OCI-LY3 (cell line): ENCODE data around the gene PIK3C2G.

ENCODE experiments used
- H2AFZ ChIP-seq: fragments of 200-600, 300-600 bp; shearing (Covaris generic); 2 replicates; pipeline ENCODE4 v1.6.0; 2014; ENCODE audit warnings: antibody characterized with exemption, low read depth, low read length
- H3K27ac ChIP-seq: fragments of 200-600, 300-600 bp; sonication (generic); 2 replicates; pipeline ENCODE4 v1.5.1; 2014; ENCODE audit warnings: mild to moderate bottlenecking, low read length, moderate library complexity, mixed read lengths
- H3K27me3 ChIP-seq: fragments of 200-600, 300-600 bp; sonication (generic); 2 replicates; pipeline ENCODE4 v1.6.1; 2014; ENCODE audit warnings: low read depth, low read length, mixed read lengths
- H3K36me3 ChIP-seq: fragments of 200-600, 300-600 bp; sonication (generic); replicated peaks from 2 replicates; pipeline ENCODE3; 2014; ENCODE audit warnings: low read depth, low read length, mixed read lengths
- H3K4me1 ChIP-seq: fragments of 300-600, 200-600 bp; sonication (generic); 2 replicates; pipeline ENCODE4 v1.6.1; 2014; ENCODE audit warnings: low read length, mixed read lengths
- H3K4me2 ChIP-seq: fragments of 200-600, 300-600 bp; sonication (generic); 2 replicates; pipeline ENCODE4 v1.6.1; 2014; ENCODE audit warnings: low read length, mixed read lengths
- H3K4me3 ChIP-seq: fragments of 300-600, 200-600 bp; sonication (generic); 2 replicates; pipeline ENCODE4 v1.5.1; 2014; ENCODE audit warnings: antibody characterized with exemption, mild to moderate bottlenecking, low read length, moderate library complexity
- H3K79me2 ChIP-seq: fragments of 300-600, 200-600 bp; shearing (Covaris generic); 2 replicates; pipeline ENCODE4 v1.6.1; 2014; ENCODE audit warnings: mild to moderate bottlenecking, low read length, mixed read lengths
- H3K9ac ChIP-seq: fragments of 300-600, 200-600 bp; shearing (Covaris generic); 2 replicates; pipeline ENCODE4 v1.6.0; 2014; ENCODE audit warnings: mild to moderate bottlenecking, low read length, moderate library complexity
- H3K9me3 ChIP-seq: fragments of 200-600, 300-600 bp; shearing (Covaris generic); 2 replicates; pipeline ENCODE4 v1.6.1; 2014; ENCODE audit warnings: low read length, mixed read lengths; ENCODE audit not compliant: insufficient read depth
- H4K20me1 ChIP-seq: fragments of 200-600, 300-600 bp; sonication (generic); 2 replicates; pipeline ENCODE4 v1.6.1; 2016; ENCODE audit warnings: low read length, mixed read lengths; ENCODE audit not compliant: insufficient read depth
- EZH2phosphoT487 ChIP-seq: fragments of 200-600 bp; shearing (Covaris generic); IDR thresholded peaks from 2 replicates; pipeline ENCODE4 v1.6.1; 2018; ENCODE audit warnings: antibody characterized with exemption, mixed run types, low read depth
- TF ChIP-seq, protein P1 (sequence below): fragments of 200-600, 300-600 bp; sonication (generic); IDR thresholded peaks from 2 replicates; pipeline ENCODE4 v1.5.1; 2014; ENCODE audit warnings: antibody characterized with exemption, low read length, low read depth

Gene PIK3C2G

DNA sequence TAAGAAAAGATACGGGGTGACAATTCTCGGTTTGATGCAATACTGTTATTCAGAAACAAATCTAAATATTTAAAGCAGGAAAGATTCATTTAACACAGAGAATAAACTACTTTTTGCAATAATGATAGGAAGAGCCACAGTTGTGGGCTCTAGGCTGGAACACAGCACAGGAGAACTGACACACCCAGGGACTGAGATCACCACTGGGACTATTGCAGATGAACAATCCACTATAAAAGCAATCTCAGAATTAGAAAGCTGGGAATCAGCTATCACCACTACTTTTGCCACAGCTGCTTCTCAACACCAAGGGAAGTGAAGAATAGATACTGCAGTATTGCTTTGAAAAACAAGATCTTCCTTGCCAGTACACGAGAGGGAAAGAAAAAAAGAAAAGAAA, 4.1 kb upstream of the PIK3C2G start:
- H3K9me3 ChIP-seq = no peaks in the 10 kb centered on the region
- H3K27me3 ChIP-seq = no peaks in the 10 kb centered on the region
- TF ChIP-seq EZH2phosphoT487 = no peak
- TF ChIP-seq, protein P1, sequence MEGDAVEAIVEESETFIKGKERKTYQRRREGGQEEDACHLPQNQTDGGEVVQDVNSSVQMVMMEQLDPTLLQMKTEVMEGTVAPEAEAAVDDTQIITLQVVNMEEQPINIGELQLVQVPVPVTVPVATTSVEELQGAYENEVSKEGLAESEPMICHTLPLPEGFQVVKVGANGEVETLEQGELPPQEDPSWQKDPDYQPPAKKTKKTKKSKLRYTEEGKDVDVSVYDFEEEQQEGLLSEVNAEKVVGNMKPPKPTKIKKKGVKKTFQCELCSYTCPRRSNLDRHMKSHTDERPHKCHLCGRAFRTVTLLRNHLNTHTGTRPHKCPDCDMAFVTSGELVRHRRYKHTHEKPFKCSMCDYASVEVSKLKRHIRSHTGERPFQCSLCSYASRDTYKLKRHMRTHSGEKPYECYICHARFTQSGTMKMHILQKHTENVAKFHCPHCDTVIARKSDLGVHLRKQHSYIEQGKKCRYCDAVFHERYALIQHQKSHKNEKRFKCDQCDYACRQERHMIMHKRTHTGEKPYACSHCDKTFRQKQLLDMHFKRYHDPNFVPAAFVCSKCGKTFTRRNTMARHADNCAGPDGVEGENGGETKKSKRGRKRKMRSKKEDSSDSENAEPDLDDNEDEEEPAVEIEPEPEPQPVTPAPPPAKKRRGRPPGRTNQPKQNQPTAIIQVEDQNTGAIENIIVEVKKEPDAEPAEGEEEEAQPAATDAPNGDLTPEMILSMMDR = no peak
- H3K9ac ChIP-seq = no peak overlapping the region
- no peaks in the 10 kb centered on the region for H4K20me1 ChIP-seq
- H3K79me2 ChIP-seq = no peaks in the 10 kb centered on the region
- no peak overlapping the region for H3K4me3 ChIP-seq
- no peaks in the 10 kb centered on the region for H3K4me1 ChIP-seq
- H2AFZ ChIP-seq = no peak overlapping the region
- H3K36me3 ChIP-seq = no peaks in the 10 kb centered on the region
- no peak overlapping the region for H3K4me2 ChIP-seq
- no peak overlapping the region for H3K27ac ChIP-seq

DNA sequence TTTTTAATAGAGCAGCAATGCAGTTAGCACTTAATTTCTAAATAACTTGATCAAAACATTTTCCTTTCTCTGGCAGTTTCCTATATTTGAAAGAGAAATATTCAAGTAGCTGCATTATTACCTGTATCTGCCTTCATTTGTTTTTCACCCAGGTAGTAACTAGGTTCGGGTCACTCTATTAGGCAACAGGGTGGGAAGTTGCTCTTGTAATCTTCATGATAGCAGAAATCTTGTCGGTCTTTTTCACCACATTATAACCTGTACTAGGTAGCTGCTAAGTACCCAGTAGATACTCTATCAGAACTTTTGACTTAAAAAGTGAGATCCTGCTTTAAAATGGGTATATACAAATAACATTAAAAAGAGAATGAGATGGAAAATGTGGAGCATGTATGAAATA, 2.4 kb upstream of the PIK3C2G start:
- H2AFZ ChIP-seq = no peak overlapping the region
- H3K79me2 ChIP-seq = no peaks in the 10 kb centered on the region
- no peak overlapping the region for H3K9ac ChIP-seq
- H3K4me3 ChIP-seq = no peak overlapping the region
- H3K27ac ChIP-seq = no peak overlapping the region
- H3K4me2 ChIP-seq = no peak overlapping the region
- H3K4me1 ChIP-seq = no peaks in the 10 kb centered on the region
- TF ChIP-seq EZH2phosphoT487 = no peak
- TF ChIP-seq, protein P1 = no peak
- H3K36me3 ChIP-seq = no peaks in the 10 kb centered on the region
- H4K20me1 ChIP-seq = no peaks in the 10 kb centered on the region
- no peaks in the 10 kb centered on the region for H3K9me3 ChIP-seq
- no peaks in the 10 kb centered on the region for H3K27me3 ChIP-seq

DNA sequence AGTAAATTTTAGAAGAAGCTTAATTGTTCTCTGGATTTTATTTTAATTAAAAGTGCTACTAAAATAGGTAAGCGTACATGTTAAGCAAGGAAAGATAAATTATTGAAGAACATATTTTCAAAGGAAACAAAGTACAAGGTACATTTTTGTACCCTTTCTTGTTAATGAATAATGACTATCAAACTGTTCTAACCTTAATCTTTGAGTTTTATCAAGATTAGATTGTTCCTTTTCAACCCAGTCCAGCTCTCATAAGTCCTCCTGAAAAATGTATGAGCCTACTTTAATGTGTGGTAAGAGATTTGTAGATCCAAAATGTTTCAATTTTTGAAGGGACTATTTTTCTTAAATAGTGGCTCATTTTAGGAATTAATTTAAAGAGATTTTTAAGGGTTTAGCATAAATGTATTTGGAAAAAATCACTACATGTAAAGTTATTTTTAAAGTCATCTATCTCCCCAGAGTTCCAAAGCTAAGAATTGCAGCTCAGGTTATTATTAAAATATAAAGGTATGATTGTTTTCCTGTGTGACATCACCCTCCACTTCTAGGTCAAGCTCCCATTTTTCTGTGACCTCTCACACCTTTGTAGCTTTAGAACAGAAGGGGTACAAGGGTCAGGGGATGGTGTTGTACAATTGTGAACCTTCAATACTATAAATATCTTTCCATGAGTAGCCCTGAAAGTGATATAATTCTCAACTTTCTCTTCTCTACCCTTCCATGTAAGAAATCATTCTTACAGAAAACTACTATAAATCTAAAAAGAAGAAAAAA, 1.2 kb upstream of the PIK3C2G start:
- Histone ChIP-seq H2AFZ (no peak overlapping the region), H3K79me2 (no peaks in the 10 kb centered on the region), H3K9ac (no peak overlapping the region), H3K4me1 (no peaks in the 10 kb centered on the region), H3K36me3 (no peaks in the 10 kb centered on the region), H3K9me3 (no peaks in the 10 kb centered on the region), H4K20me1 (no peaks in the 10 kb centered on the region), H3K27me3 (no peaks in the 10 kb centered on the region), H3K4me3 (no peak overlapping the region), H3K27ac (no peak overlapping the region), H3K4me2 (no peak overlapping the region)
- TF ChIP-seq EZH2phosphoT487 = no peak
- TF ChIP-seq, protein P1 = no peak

DNA sequence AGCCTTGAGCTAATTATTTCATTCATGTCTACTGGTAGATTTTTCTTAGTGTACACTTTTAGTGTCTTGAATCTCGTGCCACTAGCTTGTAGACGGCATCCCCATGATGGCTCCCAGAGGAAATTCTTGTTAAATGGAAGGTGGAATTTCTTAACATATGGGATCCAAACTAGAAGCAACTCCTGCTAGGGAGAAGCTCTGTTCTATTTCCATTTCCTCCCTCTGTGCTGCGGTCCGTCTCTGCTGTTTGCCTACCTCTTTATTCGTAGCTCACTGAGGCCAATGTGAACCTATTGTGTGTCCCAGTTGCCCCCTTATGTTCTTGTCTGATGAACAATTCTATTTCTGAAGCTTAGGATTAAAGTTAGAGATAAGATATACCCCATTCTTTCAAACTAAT, 588 bp downstream of the PIK3C2G start:
- Histone ChIP-seq H3K4me1 (no peaks in the 10 kb centered on the region), H3K27ac (no peak overlapping the region), H3K4me2 (no peak overlapping the region), H3K9ac (no peak overlapping the region), H3K27me3 (no peaks in the 10 kb centered on the region), H3K4me3 (no peak overlapping the region), H3K36me3 (no peaks in the 10 kb centered on the region), H4K20me1 (no peaks in the 10 kb centered on the region), H3K79me2 (no peaks in the 10 kb centered on the region), H2AFZ (no peak overlapping the region), H3K9me3 (no peaks in the 10 kb centered on the region)
- TF ChIP-seq, protein P1 = no peak
- TF ChIP-seq EZH2phosphoT487 = no peak
